ENCODE measurements around the gene LRRC45. TPM values are rescaled to one million over a fixed set of nuclear protein-coding genes. Genes with fewer than 3 reads are reported as not detected.

The LRRC45 gene
- total and polyA plus RNA-seq, 9 of the 15 experiments (the other 6 are each of a cell fraction or from before 2014, with no cell fraction given): 3.5 to 21.5 (median 11.2) TPM; not detected in 2

- peak; percentile 72; the same call in 1 of the 2 replicates for TF ChIP-seq ZNF740 (CRISPR knock-in tag; IDR thresholded peaks at IDR 0.05)
- TF ChIP-seq ZNF740 (tag; IDR thresholded peaks at IDR 0.05): no peak
- 0 out of 2 replicates have a peak, but pooled peaks have one; percentile 8 for TF ChIP-seq ZSCAN29 (IDR thresholded peaks at IDR 0.05)
- TF ChIP-seq ETV5 (CRISPR knock-in tag; IDR thresholded peaks at IDR 0.05; ENCODE audit: low read depth): peak; percentile 53; the same call in 1 of the 2 replicates
- TF ChIP-seq ZBTB11 (CRISPR knock-in tag; IDR thresholded peaks at IDR 0.05): peak; percentile 99 to 100 (median 99)
- TF ChIP-seq TCF3 (CRISPR knock-in tag; IDR thresholded peaks at IDR 0.05): no peak
- no peak for TF ChIP-seq TSC22D4 (tag; IDR thresholded peaks at IDR 0.05)
- no peak for TF ChIP-seq SMAD1 (IDR thresholded peaks at IDR 0.05; ENCODE audit: low read depth, low read length, partially characterized antibody)
- TF ChIP-seq PRPF4 (IDR thresholded peaks at IDR 0.05; ENCODE audit: insufficient read depth, low read depth, low read length, poor library complexity, severe bottlenecking): peak; percentile 68
- TF ChIP-seq AFF1 (IDR thresholded peaks at IDR 0.05; ENCODE audit: low read depth in 1 of 2, partially characterized antibody in 2 of 2): no peak
- TF ChIP-seq ID3 (CRISPR knock-in tag; IDR thresholded peaks at IDR 0.05): no peak
- peak; percentile 92 for TF ChIP-seq ID3 (tag; IDR thresholded peaks at IDR 0.05)
- TF ChIP-seq BDP1 (IDR thresholded peaks at IDR 0.05; ENCODE audit: insufficient read depth, insufficient read length): no peak
- TF ChIP-seq ZHX1 (conservative IDR thresholded peaks at IDR 0.05; ENCODE audit: low read length): no peak
These were observed 42.7 kb downstream of the LRRC45 start, which contains the start of gene DUS1L (continued) for GRCh38 chr17:82065638-82066303.
